Osteoblast (primary cell): ENCODE measurements around the gene SPRR2E. TPM values are rescaled to one million over a fixed set of nuclear protein-coding genes. Genes with fewer than 3 reads are reported as not detected.

ENCODE experiments used
- DNase-seq: peaks from one replicate; pipeline ENCODE4 v3.0.0; 2011; ENCODE audit warnings: low spot score, mixed read lengths; ENCODE audit not compliant: insufficient read length; ENCODE audit errors: missing footprints
- H2AFZ ChIP-seq: 2 replicates; pipeline ENCODE4 v1.6.0; 2011; ENCODE audit warnings: mild to moderate bottlenecking, low read length
- H3K27ac ChIP-seq: 2 replicates; pipeline ENCODE4 v1.5.1; 2011; ENCODE audit warnings: mild to moderate bottlenecking, low read depth, low read length, moderate library complexity
- H3K27me3 ChIP-seq: 2 replicates; pipeline ENCODE4 v1.6.0; 2012; ENCODE audit warnings: mild to moderate bottlenecking, control low read depth, inconsistent platforms, low read length, moderate library complexity; ENCODE audit not compliant: insufficient read depth
- H3K36me3 ChIP-seq: 2 replicates; pipeline ENCODE4 v1.5.1; 2011; ENCODE audit warnings: mild to moderate bottlenecking, low read length, control low read depth, moderate library complexity; ENCODE audit not compliant: insufficient read depth
- H3K4me1 ChIP-seq: 2 replicates; pipeline ENCODE4 v1.5.1; 2011; ENCODE audit warnings: mild to moderate bottlenecking, low read length, control low read depth, moderate library complexity; ENCODE audit not compliant: insufficient read depth
- H3K4me2 ChIP-seq: 2 replicates; pipeline ENCODE4 v1.6.0; 2011; ENCODE audit warnings: mild to moderate bottlenecking, low read length; ENCODE audit not compliant: insufficient read depth
- H3K4me3 ChIP-seq: fragments of 200-600 bp; sonication (generic); 3 replicates; pipeline ENCODE4 v1.5.1; 2012; ENCODE audit warnings: mild to moderate bottlenecking, low read length, inconsistent platforms; ENCODE audit not compliant: insufficient read depth
- H3K79me2 ChIP-seq: 2 replicates; pipeline ENCODE4 v1.6.0; 2012; ENCODE audit warnings: mild to moderate bottlenecking, low read length, control low read depth, inconsistent platforms; ENCODE audit not compliant: insufficient read depth
- H3K9me3 ChIP-seq: 2 replicates; pipeline ENCODE4 v1.5.1; 2011; ENCODE audit warnings: low read depth, low read length, control low read depth
- H4K20me1 ChIP-seq: 2 replicates; pipeline ENCODE4 v1.6.0; 2012; ENCODE audit warnings: mild to moderate bottlenecking, low read length, control low read depth; ENCODE audit not compliant: insufficient read depth
- CTCF ChIP-seq: IDR thresholded peaks from 2 replicates; pipeline ENCODE4 v1.5.1; 2011; ENCODE audit warnings: mild to moderate bottlenecking, low read depth, low read length, moderate library complexity; ENCODE audit errors: extremely low read depth
- total RNA-seq: library from RNA; depleted of rRNA; stranded (reverse); fragments of >200 nt; gene quantifications from 2 replicates; pipeline ENCODE4 v1.2.3, GENCODE V29; 2012

The SPRR2E gene
- total RNA-seq, 1 donor, result not detected

GRCh38 chr1:153095764-153096163 lies 1.4 kb upstream of the SPRR2E start:
- Histone ChIP-seq H2AFZ (no peak overlapping the region), H4K20me1 (no peaks in the 10 kb centered on the region), H3K36me3 (no peaks in the 10 kb centered on the region), H3K27ac (no peak overlapping the region), H3K4me1 (no peaks in the 10 kb centered on the region), H3K79me2 (no peaks in the 10 kb centered on the region), H3K4me3 (no peak overlapping the region), H3K27me3 (no peaks in the 10 kb centered on the region), H3K9me3 (no peaks in the 10 kb centered on the region), H3K4me2 (no peak overlapping the region)
- no peak for DNase-seq
- no peak for TF ChIP-seq CTCF

DNA sequence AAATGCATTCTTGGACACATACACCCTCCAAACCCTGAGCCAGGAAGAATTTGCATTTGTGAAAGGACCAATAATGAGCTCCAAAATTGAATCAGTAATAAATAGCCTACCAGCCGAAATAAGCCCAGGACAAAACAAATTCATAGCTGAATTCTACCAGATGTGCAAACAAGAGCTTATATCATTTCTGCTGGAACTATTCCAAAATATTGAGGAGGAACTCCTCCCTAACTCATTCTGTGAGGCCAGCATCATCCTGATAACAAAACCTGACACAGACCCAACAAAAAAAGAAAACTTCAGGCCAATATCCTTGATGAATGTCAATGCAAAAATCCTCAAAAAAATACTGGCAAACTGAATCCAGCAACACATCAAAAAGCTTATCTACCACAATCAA lies 6.7 kb downstream of the SPRR2E start:
- no peak overlapping the region for H3K4me3 ChIP-seq
- H3K36me3 ChIP-seq, result no peaks in the 10 kb centered on the region
- no peaks in the 10 kb centered on the region for H4K20me1 ChIP-seq
- no peak overlapping the region for H3K4me2 ChIP-seq
- DNase-seq, result no peak
- no peak for TF ChIP-seq CTCF
- no peaks in the 10 kb centered on the region for H3K79me2 ChIP-seq
- no peaks in the 10 kb centered on the region for H3K4me1 ChIP-seq
- H3K9me3 ChIP-seq, result no peaks in the 10 kb centered on the region
- no peak overlapping the region for H2AFZ ChIP-seq
- no peaks in the 10 kb centered on the region for H3K27me3 ChIP-seq
- H3K27ac ChIP-seq, result no peak overlapping the region

- H3K36me3 ChIP-seq, result no peaks in the 10 kb centered on the region
- TF ChIP-seq CTCF, result no peak
- no peak overlapping the region for H3K27ac ChIP-seq
- H3K79me2 ChIP-seq, result no peaks in the 10 kb centered on the region
- no peaks in the 10 kb centered on the region for H3K27me3 ChIP-seq
- no peaks in the 10 kb centered on the region for H4K20me1 ChIP-seq
- H3K4me3 ChIP-seq, result no peak overlapping the region
- H3K4me1 ChIP-seq, result no peaks in the 10 kb centered on the region
- no peak overlapping the region for H3K4me2 ChIP-seq
- DNase-seq, result no peak
- H3K9me3 ChIP-seq, result no peaks in the 10 kb centered on the region
- H2AFZ ChIP-seq, result no peak overlapping the region
These were observed 12.6 kb downstream of the SPRR2E start for GRCh38 chr1:153081736-153082135.

GRCh38 chr1:153072806-153073726 lies 21.3 kb downstream of the SPRR2E start:
- Histone ChIP-seq H2AFZ (no peak overlapping the region), H3K4me3 (no peak overlapping the region), H3K27ac (no peak overlapping the region), H3K4me2 (no peak overlapping the region), H3K36me3 (no peaks in the 10 kb centered on the region), H3K9me3 (no peaks in the 10 kb centered on the region), H3K27me3 (no peaks in the 10 kb centered on the region), H3K4me1 (no peaks in the 10 kb centered on the region), H4K20me1 (no peaks in the 10 kb centered on the region), H3K79me2 (no peaks in the 10 kb centered on the region)
- DNase-seq, result peak; percentile 30
- TF ChIP-seq CTCF, result no peak
